ENCODE measurements around the gene SERP2.
A peak's percentile ranks its signal among the peaks of the same experiment; 100 is the strongest.

Gene SERP2

GRCh38 chr13:44346534-44346933 is 27.1 kb upstream of the SERP2 start:
- no peak overlapping the region for H3K4me3 ChIP-seq (ENCODE audit: low read depth, low read length)
- H3K36me3 ChIP-seq = no peaks in the 10 kb centered on the region
- DNase-seq = no peak
- peaks cover 6% of the 10 kb centered on the region; the same call in 1 of the 2 replicates for H3K4me1 ChIP-seq
- TF ChIP-seq CTCF (IDR thresholded peaks at IDR 0.05; ENCODE audit: low read depth, low read length) = no peak
- H3K27me3 ChIP-seq = no peaks in the 10 kb centered on the region
- no peaks in the 10 kb centered on the region for H3K9me3 ChIP-seq

DNA sequence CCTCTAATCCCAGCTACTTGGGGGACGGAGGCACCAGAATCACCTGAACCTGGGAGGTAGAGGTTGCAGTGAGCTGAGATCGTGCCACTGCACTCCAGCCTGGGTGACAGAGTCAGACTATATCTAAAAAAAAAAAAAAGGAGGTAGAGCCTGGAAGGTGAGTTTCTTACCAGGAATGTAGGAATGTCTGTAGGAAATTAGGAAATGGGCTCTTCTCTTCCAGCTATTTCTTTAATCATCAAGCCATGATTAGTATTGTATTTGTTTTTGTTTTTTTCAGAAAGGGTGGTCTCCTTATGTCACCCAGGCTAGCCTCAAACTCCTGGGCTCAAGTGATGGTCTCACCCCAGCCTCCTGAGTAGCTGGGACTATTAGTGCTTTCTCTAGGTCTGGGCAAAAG is 26.3 kb upstream of the SERP2 start:
- TF ChIP-seq CTCF (IDR thresholded peaks at IDR 0.05; ENCODE audit: low read depth, low read length) = no peak
- H3K9me3 ChIP-seq = no peaks in the 10 kb centered on the region
- no peak for DNase-seq

DNA sequence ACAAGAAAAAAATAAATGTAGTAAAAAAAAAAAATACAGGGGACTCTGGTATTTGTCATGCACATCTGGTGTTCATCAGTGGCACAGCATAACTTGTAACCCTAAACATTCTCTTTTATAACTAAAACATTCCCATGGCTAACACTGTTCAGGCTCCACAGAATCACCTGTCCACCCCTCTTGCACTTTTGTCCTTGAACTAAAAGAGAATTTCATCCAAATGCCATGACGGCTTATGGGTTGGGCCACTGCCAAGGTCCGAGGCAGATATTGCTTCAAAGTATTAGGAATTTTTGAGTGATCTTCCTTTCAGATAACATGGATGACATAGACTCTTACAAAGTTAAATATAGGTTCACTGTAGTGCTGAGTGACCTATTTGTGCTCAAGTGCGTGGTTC is 25.7 kb upstream of the SERP2 start:
- Histone ChIP-seq H3K36me3 (no peaks in the 10 kb centered on the region), H3K27me3 (no peaks in the 10 kb centered on the region), H3K9me3 (no peaks in the 10 kb centered on the region), H3K4me3 (ENCODE audit: low read depth, low read length) (no peak overlapping the region), H3K4me1 (peaks cover 8% of the 10 kb centered on the region; the same call in 1 of the 2 replicates)
- no peak for TF ChIP-seq CTCF (IDR thresholded peaks at IDR 0.05; ENCODE audit: low read depth, low read length)
- no peak for DNase-seq

More for the DNA sequence above, 26.3 kb upstream of the SERP2 start:
- H3K36me3 ChIP-seq = no peaks in the 10 kb centered on the region
- peaks cover 8% of the 10 kb centered on the region; the same call in 1 of the 2 replicates for H3K4me1 ChIP-seq
- H3K27me3 ChIP-seq = no peaks in the 10 kb centered on the region
- H3K4me3 ChIP-seq (ENCODE audit: low read depth, low read length) = no peak overlapping the region

- no peak for TF ChIP-seq CTCF (IDR thresholded peaks at IDR 0.05; ENCODE audit: low read depth, low read length)
- H3K9me3 ChIP-seq = no peaks in the 10 kb centered on the region
- no peak overlapping the region for H3K4me3 ChIP-seq (ENCODE audit: low read depth, low read length)
Observed at GRCh38 chr13:44350775-44351504, 22.7 kb upstream of the SERP2 start.

DNA sequence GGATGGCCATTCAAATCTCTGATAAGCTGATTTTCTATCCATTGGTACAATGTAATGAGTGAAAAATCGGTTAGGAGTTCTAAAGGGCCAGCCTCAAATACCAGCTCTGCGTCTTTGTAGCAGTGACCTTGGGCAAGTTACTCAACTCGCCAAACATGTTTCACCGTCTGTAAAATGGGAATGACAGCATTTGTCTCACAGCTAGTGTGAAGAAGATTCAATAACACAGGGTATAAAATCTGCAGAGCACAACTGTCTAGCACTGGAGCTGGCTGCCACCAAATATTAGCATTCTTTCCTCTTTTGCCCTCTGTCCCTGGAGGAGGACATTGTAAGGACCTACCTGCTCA is 22.1 kb upstream of the SERP2 start:
- no peak for DNase-seq
- no peak for TF ChIP-seq CTCF (IDR thresholded peaks at IDR 0.05; ENCODE audit: low read depth, low read length)
- H3K36me3 ChIP-seq = no peaks in the 10 kb centered on the region
- no peak overlapping the region for H3K4me3 ChIP-seq (ENCODE audit: low read depth, low read length)
- no peaks in the 10 kb centered on the region for H3K9me3 ChIP-seq
- H3K27me3 ChIP-seq = no peaks in the 10 kb centered on the region
- H3K4me1 ChIP-seq = peaks cover 12% of the 10 kb centered on the region

More at GRCh38 chr13:44350775-44351504, 22.7 kb upstream of the SERP2 start:
- Histone ChIP-seq H3K4me1 (peaks cover 12% of the 10 kb centered on the region), H3K36me3 (no peaks in the 10 kb centered on the region), H3K27me3 (no peaks in the 10 kb centered on the region)
- peak; percentile 33 for DNase-seq

DNA sequence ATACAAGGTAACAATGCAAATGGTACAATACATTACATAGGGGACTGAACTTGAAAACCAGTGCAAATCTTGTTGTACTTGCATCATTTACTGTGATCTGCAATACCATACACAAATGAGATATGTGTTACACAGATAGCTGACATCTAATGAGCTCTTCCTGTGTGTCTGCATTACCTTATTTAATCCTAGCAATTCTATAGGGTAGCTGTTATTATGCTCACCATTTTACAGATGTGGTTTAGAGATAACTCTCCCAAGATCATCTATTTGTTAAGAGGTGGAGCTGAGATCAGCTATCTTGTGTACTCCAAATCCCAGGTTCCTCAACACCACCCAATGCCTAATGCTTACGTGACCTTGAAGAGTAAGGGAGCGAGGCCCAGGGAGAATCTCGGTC is 21.4 kb upstream of the SERP2 start:
- Histone ChIP-seq H3K4me1 (peaks cover 12% of the 10 kb centered on the region), H3K4me3 (ENCODE audit: low read depth, low read length) (no peak overlapping the region), H3K9me3 (no peaks in the 10 kb centered on the region), H3K27me3 (no peaks in the 10 kb centered on the region), H3K36me3 (no peaks in the 10 kb centered on the region)
- no peak for TF ChIP-seq CTCF (IDR thresholded peaks at IDR 0.05; ENCODE audit: low read depth, low read length)
- no peak for DNase-seq
